Body of pancreas (tissue), 4 donors: ENCODE data around the gene NHERF1.

Source experiments
- POLR2A ChIP-seq, 3 donors: fragments of 450-650 bp; IDR thresholded peaks; one replicate each; pipeline ENCODE4 v1.6.1; 2016; ENCODE audit warnings: antibody characterized with exemption in 3 of 3, mild to moderate bottlenecking in 2 of 3
- TF ChIP-seq, protein P1 (sequence below), 7 experiments: fragments of 450-650 bp in 4 of 7; fragments of 200-600 bp in 3 of 7; sonication (generic) in 3 of 7; IDR thresholded peaks; one replicate each; pipeline ENCODE4 v1.5.1; 2016 to 2019; ENCODE audit warnings: antibody characterized with exemption in 7 of 7

DNA sequence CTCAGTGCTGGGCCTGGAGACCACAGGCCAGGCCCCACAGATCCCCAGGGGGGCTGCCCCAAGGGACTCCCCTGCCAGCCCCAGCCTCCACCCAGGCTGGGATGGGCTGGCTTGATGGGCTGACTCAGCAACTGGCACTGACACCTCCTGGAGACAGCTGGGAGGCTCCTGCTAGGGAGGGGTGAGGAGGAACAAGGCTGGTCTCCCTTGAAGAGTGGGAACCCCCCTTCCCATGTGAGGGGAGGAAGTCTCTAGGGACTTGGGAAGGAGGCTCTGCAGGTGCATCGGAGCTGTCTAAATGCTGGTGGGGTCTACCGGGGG is 10.4 kb downstream of the NHERF1 start:
- no peak for TF ChIP-seq POLR2A (IDR thresholded peaks at IDR 0.05)
- TF ChIP-seq, protein P1, sequence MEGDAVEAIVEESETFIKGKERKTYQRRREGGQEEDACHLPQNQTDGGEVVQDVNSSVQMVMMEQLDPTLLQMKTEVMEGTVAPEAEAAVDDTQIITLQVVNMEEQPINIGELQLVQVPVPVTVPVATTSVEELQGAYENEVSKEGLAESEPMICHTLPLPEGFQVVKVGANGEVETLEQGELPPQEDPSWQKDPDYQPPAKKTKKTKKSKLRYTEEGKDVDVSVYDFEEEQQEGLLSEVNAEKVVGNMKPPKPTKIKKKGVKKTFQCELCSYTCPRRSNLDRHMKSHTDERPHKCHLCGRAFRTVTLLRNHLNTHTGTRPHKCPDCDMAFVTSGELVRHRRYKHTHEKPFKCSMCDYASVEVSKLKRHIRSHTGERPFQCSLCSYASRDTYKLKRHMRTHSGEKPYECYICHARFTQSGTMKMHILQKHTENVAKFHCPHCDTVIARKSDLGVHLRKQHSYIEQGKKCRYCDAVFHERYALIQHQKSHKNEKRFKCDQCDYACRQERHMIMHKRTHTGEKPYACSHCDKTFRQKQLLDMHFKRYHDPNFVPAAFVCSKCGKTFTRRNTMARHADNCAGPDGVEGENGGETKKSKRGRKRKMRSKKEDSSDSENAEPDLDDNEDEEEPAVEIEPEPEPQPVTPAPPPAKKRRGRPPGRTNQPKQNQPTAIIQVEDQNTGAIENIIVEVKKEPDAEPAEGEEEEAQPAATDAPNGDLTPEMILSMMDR (IDR thresholded peaks at IDR 0.05) = no peak
